GM12864 (cell line): ENCODE results near the gene SARM1.
"Not testable (repeated sequence)": the region's sequence is repeated elsewhere in the genome, so short reads cannot be mapped to it uniquely, and the experiment has no call there.

Source experiments
- DNase-seq: peaks from one replicate; pipeline ENCODE4 v3.0.0-alpha.2; 2011; ENCODE audit warnings: low read depth
- H3K4me3 ChIP-seq: 2 replicates; pipeline ENCODE4 v1.5.1; 2011; ENCODE audit warnings: mild to moderate bottlenecking, low read depth, low read length, control low read depth
- TF ChIP-seq, protein P1 (sequence below): IDR thresholded peaks from 2 replicates; pipeline ENCODE4 v1.5.1; 2011; ENCODE audit warnings: low read depth, mild to moderate bottlenecking, moderate library complexity, low read length, control low read depth, inconsistent platforms; ENCODE audit errors: missing control alignments

SARM1 gene

DNA sequence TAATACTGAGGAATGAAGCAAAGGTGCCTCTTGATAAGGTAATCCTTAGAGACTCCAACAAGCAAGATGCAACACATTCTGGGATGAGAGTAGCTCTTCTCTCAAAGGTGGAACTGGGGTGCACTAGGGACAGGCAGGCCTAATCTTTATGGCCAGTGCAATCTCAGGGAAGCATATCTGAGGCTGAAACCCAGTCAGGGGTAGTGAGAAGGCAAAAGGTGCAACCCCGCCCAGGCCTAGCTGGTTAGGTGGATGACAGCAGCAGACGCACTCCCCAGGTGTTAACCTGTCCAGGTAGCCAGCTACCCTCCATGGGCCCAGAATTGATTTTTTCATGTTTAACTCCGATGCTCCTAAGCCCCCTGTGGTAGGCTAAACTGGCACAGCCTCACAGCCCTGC lies 44.4 kb downstream of the SARM1 start:
- TF ChIP-seq, protein P1, sequence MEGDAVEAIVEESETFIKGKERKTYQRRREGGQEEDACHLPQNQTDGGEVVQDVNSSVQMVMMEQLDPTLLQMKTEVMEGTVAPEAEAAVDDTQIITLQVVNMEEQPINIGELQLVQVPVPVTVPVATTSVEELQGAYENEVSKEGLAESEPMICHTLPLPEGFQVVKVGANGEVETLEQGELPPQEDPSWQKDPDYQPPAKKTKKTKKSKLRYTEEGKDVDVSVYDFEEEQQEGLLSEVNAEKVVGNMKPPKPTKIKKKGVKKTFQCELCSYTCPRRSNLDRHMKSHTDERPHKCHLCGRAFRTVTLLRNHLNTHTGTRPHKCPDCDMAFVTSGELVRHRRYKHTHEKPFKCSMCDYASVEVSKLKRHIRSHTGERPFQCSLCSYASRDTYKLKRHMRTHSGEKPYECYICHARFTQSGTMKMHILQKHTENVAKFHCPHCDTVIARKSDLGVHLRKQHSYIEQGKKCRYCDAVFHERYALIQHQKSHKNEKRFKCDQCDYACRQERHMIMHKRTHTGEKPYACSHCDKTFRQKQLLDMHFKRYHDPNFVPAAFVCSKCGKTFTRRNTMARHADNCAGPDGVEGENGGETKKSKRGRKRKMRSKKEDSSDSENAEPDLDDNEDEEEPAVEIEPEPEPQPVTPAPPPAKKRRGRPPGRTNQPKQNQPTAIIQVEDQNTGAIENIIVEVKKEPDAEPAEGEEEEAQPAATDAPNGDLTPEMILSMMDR, result no peak
- no peak for DNase-seq
- no peak overlapping the region for H3K4me3 ChIP-seq

DNA sequence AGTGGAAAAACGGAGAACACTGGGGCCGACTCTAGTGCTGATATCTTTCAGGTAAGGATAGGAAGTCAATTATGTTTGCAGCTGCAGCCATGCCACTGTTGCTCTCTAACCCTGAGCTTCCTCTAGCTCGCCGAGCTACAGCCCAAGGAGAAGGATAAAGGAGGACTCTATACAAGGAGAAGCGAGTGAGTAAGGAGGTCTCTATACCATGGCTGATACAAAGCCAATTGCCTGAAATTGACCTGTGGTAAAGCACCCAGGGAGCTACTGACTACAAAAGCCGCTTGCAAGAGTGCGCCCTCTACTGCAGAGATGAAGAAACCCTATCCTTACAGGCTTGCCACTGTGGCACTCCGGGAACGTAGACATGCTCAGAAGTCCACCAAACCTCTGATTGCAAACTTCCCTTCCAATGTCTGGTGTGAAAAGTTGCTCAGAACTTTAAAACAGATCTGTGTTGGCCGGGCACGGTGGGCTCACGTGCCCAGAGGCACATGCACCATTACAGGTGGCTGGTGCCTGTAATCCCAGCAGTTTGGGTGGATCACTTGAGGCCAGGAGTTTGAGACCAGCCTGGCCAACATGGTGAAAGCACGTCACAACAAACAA lies 45.3 kb downstream of the SARM1 start:
- TF ChIP-seq, protein P1, result peak; percentile 91
- DNase-seq, result peak; percentile 35

DNA sequence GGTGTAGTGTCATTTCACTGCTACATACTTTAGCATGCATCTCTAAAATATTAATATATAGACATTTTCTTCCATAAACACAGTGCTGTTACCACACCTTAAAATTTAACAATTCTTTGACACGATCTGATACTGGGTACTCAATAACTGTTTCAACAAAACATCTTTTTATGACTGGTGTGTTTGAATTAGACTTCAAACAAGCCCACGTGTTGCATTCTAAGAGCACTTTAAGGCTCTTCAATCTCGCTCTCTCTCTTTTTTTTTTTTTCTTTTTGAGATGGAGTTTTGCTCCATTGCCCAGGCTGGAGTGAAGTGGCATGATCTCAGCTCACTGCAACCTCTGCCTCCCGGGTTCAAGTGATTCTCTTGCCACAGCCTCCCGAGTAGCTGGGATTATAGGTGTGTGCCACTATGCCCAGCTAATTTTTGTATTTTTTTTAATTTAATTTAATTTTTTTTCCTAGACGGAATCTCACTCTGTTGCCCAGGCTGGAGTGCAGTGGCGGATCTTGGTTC lies 50.4 kb downstream of the SARM1 start:
- DNase-seq, result no peak
- no peak overlapping the region for H3K4me3 ChIP-seq
- TF ChIP-seq, protein P1, result no peak

More for the DNA sequence above, 45.3 kb downstream of the SARM1 start:
- H3K4me3 ChIP-seq, result no peak overlapping the region

DNA sequence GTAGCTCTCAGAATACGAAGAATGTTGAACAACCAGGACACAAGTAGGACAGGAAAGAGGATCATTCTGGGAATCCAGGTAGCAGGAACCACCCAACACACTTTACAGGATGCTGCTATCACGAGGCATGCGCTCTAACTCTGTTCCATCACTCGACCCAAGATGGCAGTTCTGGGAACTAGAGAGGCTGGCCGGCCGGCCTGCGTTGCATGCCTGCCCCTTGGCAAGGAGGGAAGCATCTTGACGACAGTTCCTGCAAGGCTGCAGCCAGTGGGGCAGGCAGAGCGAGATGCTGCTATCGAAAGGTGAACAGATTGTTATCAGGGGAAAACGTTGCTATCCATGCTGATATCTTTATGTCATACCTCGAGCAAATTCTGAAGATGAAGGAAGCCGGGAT lies 53.7 kb downstream of the SARM1 start:
- no peak overlapping the region for H3K4me3 ChIP-seq
- DNase-seq, result no peak
- TF ChIP-seq, protein P1, result no peak

DNA sequence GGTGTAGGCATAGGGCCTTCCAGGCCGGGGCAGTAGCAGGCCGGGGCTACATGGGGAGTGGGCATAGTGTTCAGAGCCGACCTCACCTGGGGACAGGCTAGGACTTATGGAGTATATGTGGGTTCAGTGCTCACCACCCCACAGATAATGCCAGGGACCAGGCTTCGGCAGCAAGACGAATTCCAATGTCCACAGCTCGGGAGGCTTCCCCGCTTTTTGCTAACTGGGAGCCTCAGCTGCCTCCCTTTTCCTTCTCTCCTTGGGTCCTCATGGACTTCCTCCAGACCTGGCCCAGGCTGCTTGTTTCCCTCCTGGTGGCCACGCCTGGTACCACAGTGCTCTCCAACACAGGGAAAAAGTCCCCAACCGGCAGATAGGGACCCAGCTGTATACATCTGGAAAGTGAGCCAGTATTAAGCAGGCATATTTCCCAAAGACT lies 54.6 kb downstream of the SARM1 start:
- no peak for DNase-seq
- H3K4me3 ChIP-seq, result no peak overlapping the region
- TF ChIP-seq, protein P1, result peak; percentile 58

DNA sequence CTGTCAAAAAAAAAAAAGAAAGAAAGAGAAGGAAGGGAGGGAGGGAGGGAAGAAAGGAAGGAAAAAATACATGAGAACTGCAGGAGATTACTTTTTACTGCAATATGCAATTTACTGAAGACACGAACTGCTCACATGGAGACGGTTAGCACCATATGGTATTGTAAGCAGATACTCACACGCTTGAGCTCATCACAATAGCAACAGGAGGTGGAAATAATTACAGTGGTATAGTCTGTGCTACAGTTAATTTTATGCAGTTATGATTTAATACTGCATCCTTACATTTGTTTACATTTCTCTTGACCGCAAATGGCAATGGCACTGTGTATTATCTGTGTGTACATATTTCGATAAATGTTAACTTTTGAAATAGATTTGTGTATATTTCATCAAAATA lies 55.9 kb downstream of the SARM1 start:
- TF ChIP-seq, protein P1, result no peak
- no peak for DNase-seq

DNA sequence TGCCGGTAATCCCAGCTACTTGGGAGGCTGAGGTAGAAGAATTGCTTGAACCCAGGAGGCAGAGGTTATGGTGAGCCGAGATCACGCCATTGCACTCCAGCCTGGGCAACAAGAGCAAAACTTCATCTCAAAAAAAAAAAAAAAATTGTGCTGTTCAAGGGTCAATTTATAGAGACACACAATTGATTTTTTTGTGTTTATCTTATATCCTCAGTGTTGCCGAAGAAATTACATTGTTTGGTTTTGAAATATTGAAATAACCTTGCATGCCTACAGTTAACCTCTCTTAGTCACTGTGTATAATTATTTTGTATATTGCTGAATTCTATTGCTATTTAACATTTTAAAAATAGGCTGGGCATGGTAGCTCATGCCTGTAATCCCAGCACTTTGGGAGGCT lies 56.5 kb downstream of the SARM1 start:
- DNase-seq, H3K4me3 ChIP-seq: not testable (repeated sequence)

More for the DNA sequence above, 55.9 kb downstream of the SARM1 start:
- no peak overlapping the region for H3K4me3 ChIP-seq
